Spinal cord (tissue), 10 donors: ENCODE results near the gene INPP5E. TPM values are rescaled to one million over a fixed set of nuclear protein-coding genes. Genes with fewer than 3 reads are reported as not detected.
"Not testable (repeated sequence)": the region's sequence is repeated elsewhere in the genome, so short reads cannot be mapped to it uniquely, and the experiment has no call there.

Experiments used
- DNase-seq, 6 donors: peaks; one replicate each; pipeline versions ENCODE4 v3.0.0 to v3.0.0-alpha.2; 2013 to 2015; ENCODE audit warnings: low spot score in 6 of 6, low read depth in 4 of 6
- H3K27ac ChIP-seq: one replicate; pipeline ENCODE4 v1.5.1; 2013; ENCODE audit warnings: low read depth, low read length, control low read depth
- H3K27me3 ChIP-seq: one replicate; pipeline ENCODE4 v1.6.1; 2013; ENCODE audit warnings: low read length; ENCODE audit not compliant: control insufficient read depth, insufficient read depth
- H3K36me3 ChIP-seq: one replicate; pipeline ENCODE4 v1.6.1; 2013; ENCODE audit warnings: low read length; ENCODE audit not compliant: control insufficient read depth, insufficient read depth
- H3K4me1 ChIP-seq: one replicate; pipeline ENCODE4 v1.6.1; 2013; ENCODE audit warnings: low read length; ENCODE audit not compliant: control insufficient read depth, insufficient read depth
- H3K4me3 ChIP-seq: one replicate; pipeline ENCODE4 v1.5.1; 2013; ENCODE audit warnings: low read depth, low read length, control low read depth
- H3K9me3 ChIP-seq: one replicate; pipeline ENCODE4 v1.6.1; 2013; ENCODE audit warnings: low read length; ENCODE audit not compliant: control insufficient read depth, insufficient read depth
- WGBS: methylation state at CpG from one replicate; pipeline ENCODE4 v1.1.5; 2013; ENCODE audit warnings: missing lambda C conversion rate; ENCODE audit not compliant: insufficient coverage; 5-methylcytosine and 5-hydroxymethylcytosine counted together
- polyA plus RNA-seq, 2 donors: library from polyadenylated mRNA; unstranded; fragments of 120-200 nt; gene quantifications; one replicate each; pipeline ENCODE4 v1.2.1, GENCODE V29; 2013; ENCODE audit not compliant: insufficient read length in 2 of 2
- total RNA-seq, 2 donors: library from RNA; depleted of rRNA in 1 of 2; stranded (reverse); fragments of 120-200 nt in 1 of 2; fragments of >200 nt in 1 of 2; gene quantifications; one replicate each; pipeline versions ENCODE4 v1.2.3 to v1.2.4, GENCODE V29; 2013 to 2014
- donor health status: healthy.

Gene INPP5E
- total and polyA plus RNA-seq, 4 donors: 7.7 to 33.5 (median 23.3) TPM

GRCh38 chr9:136409557-136410455, 29.8 kb downstream of the INPP5E start:
- no peak overlapping the region for H3K27ac ChIP-seq
- DNase-seq: peak in 2 of 6 donors; percentile 37 to 41
- no peaks in the 10 kb centered on the region for H3K27me3 ChIP-seq
- no peaks in the 10 kb centered on the region for H3K9me3 ChIP-seq
- peaks cover 40% of the 10 kb centered on the region for H3K4me1 ChIP-seq
- peak overlapping the region; percentile 65 for H3K4me3 ChIP-seq
- 10% methylated on average over 71 of the region's 71 CpGs for WGBS
- peaks cover 59% of the 10 kb centered on the region for H3K36me3 ChIP-seq

- Histone ChIP-seq H3K4me1 (peaks cover 30% of the 10 kb centered on the region), H3K4me3 (no peak overlapping the region), H3K9me3 (no peaks in the 10 kb centered on the region), H3K27ac (no peak overlapping the region), H3K36me3 (peaks cover 57% of the 10 kb centered on the region), H3K27me3 (no peaks in the 10 kb centered on the region)
- 89% methylated on average over 6 of the region's 7 CpGs for WGBS
- no peak for DNase-seq
These were observed 31.7 kb downstream of the INPP5E start for GRCh38 chr9:136407911-136408310.

GRCh38 chr9:136407061-136407460, 32.6 kb downstream of the INPP5E start:
- H3K27ac ChIP-seq, H3K4me3 ChIP-seq, H3K27me3 ChIP-seq, H3K9me3 ChIP-seq, DNase-seq: not testable (repeated sequence)
- 91% methylated on average over 16 of the region's 28 CpGs for WGBS
- peaks cover 64% of the 10 kb centered on the region for H3K36me3 ChIP-seq
- H3K4me1 ChIP-seq: peaks cover 28% of the 10 kb centered on the region

GRCh38 chr9:136405904-136406303, 33.7 kb downstream of the INPP5E start:
- not testable (repeated sequence) for H3K9me3 ChIP-seq, H3K4me3 ChIP-seq, DNase-seq, H3K27me3 ChIP-seq, H3K27ac ChIP-seq
- Histone ChIP-seq H3K36me3 (peaks cover 74% of the 10 kb centered on the region), H3K4me1 (peaks cover 19% of the 10 kb centered on the region)
- WGBS: 90% methylated on average over 10 of the region's 10 CpGs

GRCh38 chr9:136405481-136405880, 34.2 kb downstream of the INPP5E start:
- peaks cover 74% of the 10 kb centered on the region for H3K36me3 ChIP-seq
- 93% methylated on average over 2 of the region's 7 CpGs for WGBS
- H3K9me3 ChIP-seq: no peaks in the 10 kb centered on the region
- no peak overlapping the region for H3K27ac ChIP-seq
- no peak for DNase-seq
- H3K4me3 ChIP-seq: no peak overlapping the region
- peaks cover 20% of the 10 kb centered on the region for H3K4me1 ChIP-seq
- H3K27me3 ChIP-seq: no peaks in the 10 kb centered on the region

GRCh38 chr9:136404801-136405136, 34.9 kb downstream of the INPP5E start:
- 91% methylated on average over 14 of the region's 14 CpGs for WGBS
- no peak overlapping the region for H3K4me3 ChIP-seq
- peaks cover 21% of the 10 kb centered on the region for H3K4me1 ChIP-seq
- H3K9me3 ChIP-seq: no peaks in the 10 kb centered on the region
- no peak overlapping the region for H3K27ac ChIP-seq
- peaks cover 74% of the 10 kb centered on the region for H3K36me3 ChIP-seq
- no peak for DNase-seq
- no peaks in the 10 kb centered on the region for H3K27me3 ChIP-seq

GRCh38 chr9:136403915-136404800, 35.5 kb downstream of the INPP5E start:
- no peak for DNase-seq
- H3K27me3 ChIP-seq: no peaks in the 10 kb centered on the region
- no peak overlapping the region for H3K27ac ChIP-seq
- H3K4me1 ChIP-seq: peaks cover 19% of the 10 kb centered on the region
- peaks cover 77% of the 10 kb centered on the region for H3K36me3 ChIP-seq
- 92% methylated on average over 32 of the region's 32 CpGs for WGBS
- no peaks in the 10 kb centered on the region for H3K9me3 ChIP-seq
- no peak overlapping the region for H3K4me3 ChIP-seq

- Histone ChIP-seq H3K27ac (no peak overlapping the region), H3K9me3 (no peaks in the 10 kb centered on the region), H3K27me3 (no peaks in the 10 kb centered on the region), H3K4me3 (no peak overlapping the region), H3K4me1 (peaks cover 19% of the 10 kb centered on the region), H3K36me3 (peaks cover 78% of the 10 kb centered on the region)
- WGBS: 100% methylated on average over 5 of the region's 5 CpGs
- no peak for DNase-seq
These were observed 36.1 kb downstream of the INPP5E start for GRCh38 chr9:136403538-136403914.

- H3K9me3 ChIP-seq: no peaks in the 10 kb centered on the region
- H3K27me3 ChIP-seq: no peaks in the 10 kb centered on the region
- H3K4me1 ChIP-seq: peaks cover 21% of the 10 kb centered on the region
- no peak overlapping the region for H3K4me3 ChIP-seq
- H3K36me3 ChIP-seq: peaks cover 77% of the 10 kb centered on the region
- WGBS: 82% methylated on average over 10 of the region's 13 CpGs
- H3K27ac ChIP-seq: no peak overlapping the region
- DNase-seq: no peak
These were observed 37.6 kb downstream of the INPP5E start for GRCh38 chr9:136402067-136402466.
